Small intestine (tissue), 7 donors: ENCODE results near the gene AGPAT3. TPM values are rescaled to one million over a fixed set of nuclear protein-coding genes. Genes with fewer than 3 reads are reported as not detected.
A peak's percentile ranks its signal among the peaks of the same experiment; 100 is the strongest.

Experiments
- DNase-seq, 2 donors: peaks; one replicate each; pipeline versions ENCODE4 v3.0.0 to v3.0.0-alpha.2; 2013
- FAIRE-seq: peaks from 2 replicates; lab custom pipeline; 2012; peaks lifted over from hg19 to GRCh38; lab: Jason Lieb, UNC
- H3K27ac ChIP-seq, 3 donors: one replicate each; pipeline ENCODE4 v1.5.1; 2013; ENCODE audit warnings: low read length in 2 of 3, mild to moderate bottlenecking in 2 of 3, control low read depth in 1 of 3, inconsistent platforms in 1 of 3, low read depth in 1 of 3, moderate library complexity in 1 of 3
- H3K27me3 ChIP-seq, 3 donors: one replicate each; pipeline ENCODE4 v1.6.1; 2013; ENCODE audit warnings: low read length in 3 of 3, inconsistent platforms in 1 of 3; ENCODE audit not compliant: control insufficient read depth in 3 of 3, insufficient read depth in 3 of 3
- H3K36me3 ChIP-seq, 3 donors: one replicate each; pipeline ENCODE4 v1.6.1; 2013; ENCODE audit warnings: low read length in 3 of 3, inconsistent platforms in 1 of 3, low read depth in 1 of 3, mild to moderate bottlenecking in 1 of 3, moderate library complexity in 1 of 3; ENCODE audit not compliant: control insufficient read depth in 3 of 3, insufficient read depth in 2 of 3
- H3K4me1 ChIP-seq, 3 donors: one replicate each; pipeline ENCODE4 v1.6.1; 2013; ENCODE audit warnings: low read length in 2 of 3, inconsistent platforms in 1 of 3, low read depth in 1 of 3, mild to moderate bottlenecking in 1 of 3, moderate library complexity in 1 of 3; ENCODE audit not compliant: control insufficient read depth in 3 of 3, insufficient read depth in 2 of 3
- H3K4me3 ChIP-seq, 3 donors: one replicate each; pipeline ENCODE4 v1.5.1; 2013; ENCODE audit warnings: low read length in 3 of 3, control low read depth in 1 of 3, inconsistent platforms in 1 of 3, low read depth in 1 of 3, mild to moderate bottlenecking in 1 of 3, moderate library complexity in 1 of 3
- H3K9me3 ChIP-seq, 2 donors: one replicate each; pipeline ENCODE4 v1.6.1; 2013; ENCODE audit warnings: low read depth in 1 of 2, low read length in 1 of 2; ENCODE audit not compliant: control insufficient read depth in 2 of 2, insufficient read depth in 1 of 2
- WGBS, 3 donors: extraction: QIAGEN DNeasy Blood & Tissue Kit; methylation state at CpG; one replicate each; pipeline ENCODE4 v1.1.7; 2013; 5-methylcytosine and 5-hydroxymethylcytosine counted together
- polyA plus RNA-seq, 4 donors: library from polyadenylated mRNA; stranded (reverse) in 3 of 4; unstranded in 1 of 4; fragments of 200-250 nt in 3 of 4; fragments of 120-200 nt in 1 of 4; gene quantifications; one replicate each; pipeline versions ENCODE4 v1.2.1 to v1.2.3, GENCODE V29; 2013
- donor health status: healthy with polysubstance abuse.
- donor health status: control.
- donor health status: control.
- donor health status: Bipolar disorder and iron deficiency.
- donor health status: healthy.

AGPAT3 gene
- polyA plus RNA-seq, 4 donors, result 21.3 to 93.2 (median 42.8) TPM

DNA sequence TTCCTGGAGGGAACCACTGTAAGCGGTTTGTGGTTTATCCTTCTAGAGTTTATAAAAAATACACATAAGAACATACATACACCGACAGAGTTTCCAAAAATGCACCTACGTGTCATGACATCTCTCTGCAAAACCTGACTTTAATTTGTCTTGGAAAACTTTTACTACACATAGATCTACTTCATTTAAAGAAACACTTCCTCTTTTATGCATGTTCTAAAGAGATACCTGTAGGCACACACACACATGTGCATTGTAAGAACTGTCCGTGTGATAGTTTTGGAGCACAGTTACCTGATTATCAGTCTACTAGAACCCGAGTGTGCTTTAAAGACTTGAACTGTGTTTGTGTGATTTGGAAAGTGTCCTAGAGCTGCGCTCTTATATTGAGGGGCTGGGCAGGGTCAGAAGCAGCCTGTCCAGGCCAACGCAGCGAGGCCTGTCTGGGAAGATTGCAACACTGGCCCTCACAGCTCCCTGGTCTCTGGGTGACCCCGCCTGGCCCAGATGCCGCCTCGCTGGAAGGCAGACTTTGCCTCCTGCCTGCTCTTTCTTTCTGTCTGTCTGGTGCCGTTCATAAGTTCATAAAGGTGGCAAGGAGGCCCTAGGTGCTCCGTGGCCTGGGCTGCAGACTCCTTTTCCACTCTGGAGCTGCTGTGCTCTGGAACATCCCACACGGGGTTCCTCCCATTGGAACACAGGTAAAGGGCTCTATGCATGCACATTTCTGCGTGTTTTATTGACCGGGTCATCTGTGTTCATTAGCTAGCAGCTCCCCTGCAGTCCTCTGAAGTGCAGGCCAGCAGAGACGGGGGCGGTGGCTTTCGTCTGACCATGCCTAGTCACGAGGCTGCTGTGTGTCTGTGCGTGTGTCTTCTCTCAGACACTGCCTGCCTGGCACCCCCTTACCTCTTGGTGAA is 46.3 kb downstream of the AGPAT3 start:
- no peak for FAIRE-seq
- peak overlapping the region; percentile 27 to 93 (median 27) for H3K27ac ChIP-seq
- H3K27me3 ChIP-seq, result no peaks in the 10 kb centered on the region
- WGBS, 3 donors, result 35 to 60% (median 49%) methylated on average over 21 of the region's 21 CpGs
- DNase-seq, result peak; percentile 86 to 89
- H3K4me3 ChIP-seq, result no peak overlapping the region
- H3K36me3 ChIP-seq, result peaks cover 0 to 59% (median 2%) of the 10 kb centered on the region in 3 donors
- peaks cover 0 to 12% of the 10 kb centered on the region in 2 donors for H3K9me3 ChIP-seq
- H3K4me1 ChIP-seq, result peaks cover 0 to 56% (median 2%) of the 10 kb centered on the region in 3 donors

DNA sequence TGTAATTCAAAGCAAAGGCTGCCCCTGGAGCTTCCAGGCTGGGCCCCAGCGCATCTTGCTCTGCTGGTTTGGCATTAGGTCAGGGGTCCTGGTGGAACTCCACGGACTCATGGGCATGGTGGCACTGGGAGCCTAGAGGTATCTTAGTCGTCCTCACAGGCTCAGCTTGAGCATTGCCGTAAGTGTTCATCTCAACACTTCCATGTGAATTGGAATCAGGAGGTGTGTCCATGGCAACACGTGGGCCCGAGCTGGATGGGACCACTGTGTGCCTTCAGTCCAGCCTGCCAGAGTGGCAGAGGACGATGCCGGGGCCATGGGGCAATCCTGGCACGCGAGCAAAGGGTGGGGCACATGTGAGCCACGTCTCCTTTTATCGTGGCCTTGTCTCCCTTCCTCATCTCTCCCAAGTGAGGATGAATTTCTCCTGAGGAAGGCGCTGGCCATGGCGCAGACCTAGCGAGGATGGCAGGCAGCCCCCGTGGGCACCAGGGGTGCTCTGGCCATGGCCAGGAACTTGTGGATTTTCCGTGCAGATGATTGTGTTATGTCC is 47.0 kb downstream of the AGPAT3 start:
- H3K4me3 ChIP-seq, result no peak overlapping the region
- DNase-seq, result peak in 1 of 2 donors; percentile 48
- peaks cover 0 to 12% of the 10 kb centered on the region in 2 donors for H3K9me3 ChIP-seq
- H3K36me3 ChIP-seq, result peaks cover 0 to 57% (median 2%) of the 10 kb centered on the region in 3 donors
- H3K27me3 ChIP-seq, result no peaks in the 10 kb centered on the region
- peak overlapping the region; percentile 2 to 93 (median 27) for H3K27ac ChIP-seq
- WGBS, 3 donors, result 42 to 78% (median 60%) methylated on average over 17 of the region's 17 CpGs
- FAIRE-seq, result no peak
- H3K4me1 ChIP-seq, result peaks cover 0 to 56% (median 2%) of the 10 kb centered on the region in 3 donors

DNA sequence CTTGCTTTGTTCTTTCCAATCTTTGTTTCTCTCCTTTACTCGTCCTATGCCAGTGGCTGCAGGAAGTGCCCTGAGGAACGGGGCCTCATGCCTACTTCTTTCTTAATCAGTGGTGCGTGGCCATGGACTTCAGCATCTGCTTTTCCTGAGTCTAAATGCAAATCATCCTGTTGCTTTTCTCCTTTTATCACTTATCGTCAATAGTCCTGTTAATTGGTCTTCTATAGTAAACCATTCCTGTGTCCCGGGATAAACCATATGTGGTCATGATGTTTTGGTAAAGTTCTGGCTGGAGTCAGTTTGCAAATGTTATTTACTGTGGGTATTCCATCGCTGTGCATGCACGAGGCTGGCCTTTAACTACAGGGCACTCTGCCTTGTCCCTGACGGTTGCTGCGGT is 47.5 kb downstream of the AGPAT3 start:
- peak in 1 of 2 donors; percentile 51 for DNase-seq
- peaks cover 0 to 12% of the 10 kb centered on the region in 2 donors for H3K9me3 ChIP-seq
- 69 to 75% (median 73%) methylated on average over 9 of the region's 9 CpGs for WGBS, 3 donors
- no peak for FAIRE-seq
- H3K4me1 ChIP-seq, result peaks cover 0 to 56% (median 3%) of the 10 kb centered on the region in 3 donors
- no peak overlapping the region for H3K4me3 ChIP-seq
- H3K36me3 ChIP-seq, result peaks cover 0 to 57% (median 2%) of the 10 kb centered on the region in 3 donors
- H3K27ac ChIP-seq, result peak overlapping the region in 2 of 3 donors; percentile 2 to 93
- H3K27me3 ChIP-seq, result no peaks in the 10 kb centered on the region

DNA sequence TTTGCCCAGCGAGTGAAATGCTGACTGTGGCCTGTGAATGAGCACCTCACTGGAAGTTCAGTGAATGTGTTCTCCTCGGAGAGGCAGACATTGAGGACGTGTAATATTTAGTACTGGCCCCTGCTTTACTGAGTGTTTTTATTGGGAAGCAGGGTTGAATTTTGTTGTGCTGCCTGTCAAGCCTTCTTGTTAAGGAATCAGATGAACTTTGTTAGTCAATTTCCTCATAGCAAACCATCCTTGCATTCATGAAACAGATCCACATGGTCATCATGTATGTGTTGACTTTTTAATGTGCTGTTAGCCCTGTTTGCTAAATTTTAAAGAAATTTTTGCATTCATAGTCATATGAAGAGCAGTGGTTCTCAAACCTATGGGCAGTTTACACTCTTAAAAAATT is 47.9 kb downstream of the AGPAT3 start:
- Histone ChIP-seq H3K4me1 (peaks cover 0 to 54% (median 4%) of the 10 kb centered on the region in 3 donors), H3K27ac (peak overlapping the region in 1 of 3 donors; percentile 93), H3K36me3 (peaks cover 0 to 53% (median 0%) of the 10 kb centered on the region in 3 donors), H3K27me3 (no peaks in the 10 kb centered on the region), H3K4me3 (no peak overlapping the region), H3K9me3 (peaks cover 0 to 12% of the 10 kb centered on the region in 2 donors)
- FAIRE-seq (no peak), DNase-seq (no peak)
- WGBS, 3 donors, result 95 to 97% (median 96%) methylated on average over 3 of the region's 3 CpGs

- Histone ChIP-seq H3K4me3 (no peak overlapping the region), H3K9me3 (peaks cover 0 to 12% of the 10 kb centered on the region in 2 donors), H3K4me1 (peaks cover 0 to 50% (median 4%) of the 10 kb centered on the region in 3 donors), H3K36me3 (peaks cover 0 to 45% (median 0%) of the 10 kb centered on the region in 3 donors), H3K27ac (peak overlapping the region in 1 of 3 donors; percentile 93), H3K27me3 (no peaks in the 10 kb centered on the region)
- WGBS, 3 donors, result 62 to 81% (median 67%) methylated on average over 6 of the region's 6 CpGs
- FAIRE-seq, result no peak
- DNase-seq, result no peak
Measured at GRCh38 chr21:43913928-43914327, 48.9 kb downstream of the AGPAT3 start.

DNA sequence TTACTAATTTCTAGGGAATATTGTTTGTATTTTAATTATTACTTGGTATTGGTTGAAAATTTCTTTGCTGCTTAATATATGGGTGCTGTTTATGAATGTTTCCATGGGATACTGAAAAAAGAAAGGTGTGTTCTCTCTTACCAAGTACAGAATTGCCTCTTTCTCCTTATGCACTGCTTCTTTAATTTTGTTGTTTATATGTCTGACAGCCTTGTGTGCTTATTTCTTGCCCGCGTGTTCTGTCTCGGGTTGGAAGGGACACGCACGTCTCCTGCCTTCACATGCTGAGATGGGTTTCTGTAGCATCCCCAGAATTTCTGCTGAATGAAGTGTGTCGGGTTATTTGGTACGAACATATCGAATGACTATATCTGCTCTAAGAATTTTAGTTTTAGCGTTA is 51.1 kb downstream of the AGPAT3 start:
- Histone ChIP-seq H3K9me3 (peaks cover 0 to 12% of the 10 kb centered on the region in 2 donors), H3K36me3 (peaks cover 0 to 43% (median 0%) of the 10 kb centered on the region in 3 donors), H3K27ac (no peak overlapping the region), H3K27me3 (no peaks in the 10 kb centered on the region), H3K4me1 (peaks cover 2 to 45% (median 6%) of the 10 kb centered on the region in 3 donors), H3K4me3 (no peak overlapping the region)
- WGBS, 3 donors, result 83 to 93% (median 87%) methylated on average over 9 of the region's 9 CpGs
- DNase-seq, result no peak
- no peak for FAIRE-seq

GRCh38 chr21:43916691-43917514 is 51.9 kb downstream of the AGPAT3 start:
- peaks cover 2 to 45% (median 8%) of the 10 kb centered on the region in 3 donors for H3K4me1 ChIP-seq
- peaks cover 0 to 36% (median 0%) of the 10 kb centered on the region in 3 donors for H3K36me3 ChIP-seq
- H3K4me3 ChIP-seq, result peak overlapping the region in 1 of 3 donors; percentile 1
- 61 to 73% (median 65%) methylated on average over 33 to 35 of the region's 35 CpGs for WGBS, 3 donors
- DNase-seq (no peak), FAIRE-seq (no peak)
- H3K9me3 ChIP-seq, result peaks cover 0 to 12% of the 10 kb centered on the region in 2 donors
- no peaks in the 10 kb centered on the region for H3K27me3 ChIP-seq
- peak overlapping the region in 1 of 3 donors; percentile 77 for H3K27ac ChIP-seq
